AG04450 (cell line): Measurements from ENCODE around the gene PTH2R. TPM values are rescaled to one million over a fixed set of nuclear protein-coding genes. Genes with fewer than 3 reads are reported as not detected.

Experiments used
- CTCF ChIA-PET: fragments of 300-600, 350-600 bp; formaldehyde crosslinking; extraction: SDS; loops from one replicate; lab custom pipeline; 2022; ENCODE audit warnings: antibody characterized with exemption, inconsistent platforms; lab: Charles Lee
- POLR2A ChIA-PET: fragments of 350-600 bp; formaldehyde crosslinking; extraction: SDS; loops from one replicate; lab custom pipeline; 2021; ENCODE audit warnings: antibody characterized with exemption, inconsistent platforms; lab: Yijun Ruan, JAX
- DNase-seq: peaks from one replicate; pipeline ENCODE4 v3.0.0-alpha.2; 2011; ENCODE audit warnings: low read depth, low spot score
- H3K27ac ChIP-seq: one replicate; pipeline ENCODE4 v1.5.1; 2012; ENCODE audit warnings: low read depth, low read length, control low read depth
- H3K27me3 ChIP-seq: one replicate; pipeline ENCODE4 v1.6.0; 2012; ENCODE audit warnings: low read length; ENCODE audit not compliant: control insufficient read depth, insufficient read depth
- H3K4me3 ChIP-seq: 2 replicates; pipeline ENCODE4 v1.5.1; 2011; ENCODE audit warnings: mild to moderate bottlenecking, low read depth, low read length, control low read depth
- H3K9me3 ChIP-seq: 2 replicates; pipeline ENCODE4 v1.5.1; 2012; ENCODE audit warnings: low read length; ENCODE audit not compliant: control insufficient read depth, insufficient read depth
- polyA plus RNA-seq: library from polyadenylated mRNA; depleted of rRNA; stranded (reverse); fragments of >200 nt; gene quantifications from 2 replicates; pipeline ENCODE4 v1.2.3, GENCODE V29; 2011
- TF ChIP-seq, protein P1 (sequence below): IDR thresholded peaks from 2 replicates; pipeline ENCODE4 v1.5.1; 2011; ENCODE audit warnings: low read depth, low read length, control low read depth, inconsistent platforms

The PTH2R gene
- polyA plus RNA-seq, 1 experiment = not detected

GRCh38 chr2:208360259-208361076 lies 46.1 kb upstream of the PTH2R start:
- TF ChIP-seq, protein P1, sequence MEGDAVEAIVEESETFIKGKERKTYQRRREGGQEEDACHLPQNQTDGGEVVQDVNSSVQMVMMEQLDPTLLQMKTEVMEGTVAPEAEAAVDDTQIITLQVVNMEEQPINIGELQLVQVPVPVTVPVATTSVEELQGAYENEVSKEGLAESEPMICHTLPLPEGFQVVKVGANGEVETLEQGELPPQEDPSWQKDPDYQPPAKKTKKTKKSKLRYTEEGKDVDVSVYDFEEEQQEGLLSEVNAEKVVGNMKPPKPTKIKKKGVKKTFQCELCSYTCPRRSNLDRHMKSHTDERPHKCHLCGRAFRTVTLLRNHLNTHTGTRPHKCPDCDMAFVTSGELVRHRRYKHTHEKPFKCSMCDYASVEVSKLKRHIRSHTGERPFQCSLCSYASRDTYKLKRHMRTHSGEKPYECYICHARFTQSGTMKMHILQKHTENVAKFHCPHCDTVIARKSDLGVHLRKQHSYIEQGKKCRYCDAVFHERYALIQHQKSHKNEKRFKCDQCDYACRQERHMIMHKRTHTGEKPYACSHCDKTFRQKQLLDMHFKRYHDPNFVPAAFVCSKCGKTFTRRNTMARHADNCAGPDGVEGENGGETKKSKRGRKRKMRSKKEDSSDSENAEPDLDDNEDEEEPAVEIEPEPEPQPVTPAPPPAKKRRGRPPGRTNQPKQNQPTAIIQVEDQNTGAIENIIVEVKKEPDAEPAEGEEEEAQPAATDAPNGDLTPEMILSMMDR = no peak
- no peak overlapping the region for H3K27ac ChIP-seq
- H3K27me3 ChIP-seq = no peaks in the 10 kb centered on the region
- ChIA-PET CTCF (no interaction called here), POLR2A (interaction anchor here (1.4 kb wide), 1 partner anchor 10 kb away, joined by 4 read pairs; no protein-coding TSS in a partner anchor)
- DNase-seq = no peak
- H3K9me3 ChIP-seq = peaks cover 18% of the 10 kb centered on the region
- H3K4me3 ChIP-seq = no peak overlapping the region

DNA sequence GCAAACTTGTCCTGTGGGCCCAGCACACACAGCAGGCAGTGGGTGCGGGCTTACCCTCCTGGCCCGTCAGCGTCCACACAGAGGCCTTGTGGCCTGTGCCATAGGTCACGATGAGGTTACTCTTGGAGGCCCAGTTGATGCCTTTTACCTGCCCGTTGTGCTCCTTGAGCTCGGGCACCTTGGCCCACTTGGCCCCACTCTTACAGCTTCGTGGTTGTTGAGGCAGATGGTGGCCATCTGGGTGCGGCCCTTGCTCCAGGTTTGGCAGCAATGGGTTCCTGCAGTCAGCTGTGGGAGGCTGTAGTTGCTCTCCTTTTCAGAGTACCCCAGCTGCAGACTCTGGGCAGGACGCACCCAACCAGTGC lies 45.5 kb upstream of the PTH2R start:
- ChIA-PET POLR2A (interaction anchor here (1.4 kb wide), 1 partner anchor 11 kb away, joined by 4 read pairs; no protein-coding TSS in a partner anchor), CTCF (no interaction called here)
- TF ChIP-seq, protein P1 = no peak
- no peak for DNase-seq
- H3K9me3 ChIP-seq = peaks cover 18% of the 10 kb centered on the region
- no peak overlapping the region for H3K4me3 ChIP-seq
- H3K27ac ChIP-seq = no peak overlapping the region
- no peaks in the 10 kb centered on the region for H3K27me3 ChIP-seq

DNA sequence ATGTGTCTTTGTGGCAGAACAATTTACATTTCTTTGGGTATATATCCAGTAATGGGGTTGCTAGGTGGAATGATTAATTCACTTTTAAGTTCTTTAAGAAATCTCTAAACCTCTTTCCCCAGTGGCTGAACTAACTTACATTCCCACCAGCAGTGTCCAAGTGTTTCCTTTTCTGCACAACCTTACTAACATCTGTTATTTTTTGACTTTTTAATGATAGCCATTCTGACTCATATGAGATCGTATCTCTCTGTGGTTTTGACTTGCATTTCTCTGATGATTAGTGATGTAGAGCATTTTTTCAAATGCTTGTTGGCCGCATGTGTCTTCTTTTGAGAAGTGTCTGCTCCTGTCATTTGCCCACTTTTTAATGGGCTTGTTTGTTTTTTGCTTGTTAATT lies 43.1 kb upstream of the PTH2R start:
- ChIA-PET POLR2A (no interaction called here), CTCF (interaction anchor here (1.8 kb wide), 1 partner anchor 10 kb away, joined by 7 read pairs; no protein-coding TSS in a partner anchor)
- DNase-seq = peak; percentile 39
- TF ChIP-seq, protein P1 = no peak
- peaks cover 18% of the 10 kb centered on the region for H3K9me3 ChIP-seq
- peaks cover 5% of the 10 kb centered on the region for H3K27me3 ChIP-seq
- H3K4me3 ChIP-seq = no peak overlapping the region
- no peak overlapping the region for H3K27ac ChIP-seq

DNA sequence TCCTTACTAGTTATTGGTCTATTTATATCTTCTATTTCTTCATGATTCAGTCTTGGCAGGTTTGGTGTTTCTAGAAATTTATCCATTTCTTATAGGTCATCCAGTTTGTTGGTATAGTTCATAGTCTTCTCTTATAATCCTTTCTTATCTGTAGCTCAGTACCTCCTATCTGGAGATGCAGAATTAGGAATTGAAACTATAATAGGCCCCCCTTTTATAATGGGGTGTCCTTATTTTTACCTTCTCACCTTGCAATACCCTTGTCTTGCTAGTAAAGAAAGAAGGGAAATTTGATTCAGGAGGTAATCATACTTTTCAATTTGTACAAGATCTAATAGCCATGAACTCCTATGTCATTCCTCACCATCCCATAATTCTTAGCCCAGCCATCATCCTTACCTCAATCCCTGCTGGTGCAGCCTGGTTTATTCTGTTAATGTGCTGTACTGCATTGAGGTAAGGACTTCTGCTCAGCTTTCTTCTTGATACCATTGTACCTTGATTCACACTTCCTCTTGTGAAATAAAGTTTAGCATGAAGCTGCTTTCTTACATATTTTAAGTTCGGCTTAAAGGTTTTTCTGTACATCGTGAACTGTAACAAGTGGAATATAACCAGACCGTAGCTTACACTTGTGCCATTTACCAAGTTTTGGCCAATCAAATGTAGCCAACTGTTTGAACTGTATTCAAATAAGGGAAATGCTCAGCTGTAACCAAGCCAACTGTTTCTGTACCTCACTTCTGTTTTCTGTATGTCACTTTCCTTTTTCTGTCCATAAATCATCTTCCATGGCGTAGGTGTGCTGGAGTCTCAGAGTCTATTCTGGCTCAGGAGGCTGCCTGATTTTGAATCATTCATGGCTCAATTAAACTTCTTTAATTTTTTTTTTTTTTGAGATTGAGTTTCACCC lies 40.1 kb upstream of the PTH2R start:
- no peak for DNase-seq
- Histone ChIP-seq H3K4me3 (no peak overlapping the region), H3K9me3 (no peaks in the 10 kb centered on the region), H3K27ac (no peak overlapping the region), H3K27me3 (peaks cover 5% of the 10 kb centered on the region)
- CTCF ChIA-PET = interaction anchor here (1.5 kb wide), 1 partner anchor 29 kb away, joined by 4 read pairs; no protein-coding TSS in a partner anchor
- TF ChIP-seq, protein P1 = no peak
- POLR2A ChIA-PET = no interaction called here
